GM23338 (cell line): ENCODE measurements around the gene HSPA12B.
A peak's percentile ranks its signal among the peaks of the same experiment; 100 is the strongest.

Source experiments
- CTCF ChIP-seq, 2 experiments: fragments of 200-600 bp in 1 of 2; sonication (generic) in 1 of 2; conservative IDR thresholded peaks; 2 replicates each; pipeline versions ENCODE4 v1.5.1 to v1.6.1; 2016 to 2017; ENCODE audit warnings: antibody characterized with exemption in 2 of 2, low read depth in 2 of 2, mild to moderate bottlenecking in 2 of 2, moderate library complexity in 1 of 2
- EZH2 ChIP-seq: fragments of 200-600 bp; sonication (generic); IDR thresholded peaks from one replicate; pipeline ENCODE4 v1.8.0; 2017; ENCODE audit warnings: antibody characterized with exemption, mild to moderate bottlenecking, low read depth; ENCODE audit not compliant: unreplicated experiment
- POLR2AphosphoS5 ChIP-seq: IDR thresholded peaks from 2 replicates; pipeline ENCODE4 v1.6.1; 2016; ENCODE audit warnings: antibody characterized with exemption, low read depth

- no peak for TF ChIP-seq EZH2
- TF ChIP-seq CTCF (conservative IDR thresholded peaks at IDR 0.05; ENCODE audit: low read depth in 2 of 2): peak; percentile 74 to 76
- TF ChIP-seq POLR2AphosphoS5: no peak
Observed at GRCh38 chr20:3696200-3696599, 36.3 kb upstream of the HSPA12B start.
